Left hindlimb (tissue), 1 donor: ENCODE measurements around the gene POLR3H.

Experiments used
- DNase-seq: peaks from one replicate; pipeline ENCODE4 v3.0.0-alpha.2; 2018

The POLR3H gene

GRCh38 chr22:41513391-41513790, 30.9 kb downstream of the POLR3H start:
- DNase-seq, result no peak

DNA sequence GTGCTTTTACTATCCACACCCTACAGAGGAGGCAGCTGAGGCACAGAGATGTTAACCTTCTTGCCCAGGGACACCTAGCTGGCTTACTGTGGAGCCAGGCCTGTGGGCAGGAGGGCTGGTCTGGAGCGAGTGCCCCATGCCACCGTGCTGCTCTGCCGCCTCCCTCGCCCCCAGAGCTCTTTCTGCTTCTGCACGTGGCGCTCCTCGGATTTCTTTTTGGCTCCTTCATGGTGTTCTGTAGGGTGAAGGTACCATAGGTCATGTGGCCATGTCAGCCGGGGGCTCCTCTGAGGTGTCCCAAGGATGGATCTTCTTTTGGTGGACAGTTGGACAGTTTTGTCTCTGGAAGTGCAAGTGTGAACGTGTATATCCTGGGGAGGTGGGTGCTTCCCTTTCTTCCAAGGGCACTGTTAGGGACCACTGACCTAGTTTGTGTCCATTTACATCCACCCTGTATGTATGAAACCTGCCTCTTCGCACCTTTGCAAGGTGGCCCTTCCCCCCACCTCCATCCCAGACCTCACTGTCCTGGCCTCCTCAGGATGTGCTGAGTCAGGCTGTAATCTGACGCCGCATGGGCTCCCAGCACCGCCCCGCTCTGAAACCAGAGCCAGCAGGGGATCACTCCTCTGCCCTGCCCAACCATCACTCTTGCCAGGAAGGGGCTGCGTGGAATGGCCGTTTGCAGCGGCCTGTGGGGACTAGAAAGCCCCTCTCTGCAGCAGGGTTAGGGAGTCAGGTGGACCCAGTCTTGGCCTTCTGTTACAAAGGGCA, 31.7 kb downstream of the POLR3H start:
- no peak for DNase-seq

DNA sequence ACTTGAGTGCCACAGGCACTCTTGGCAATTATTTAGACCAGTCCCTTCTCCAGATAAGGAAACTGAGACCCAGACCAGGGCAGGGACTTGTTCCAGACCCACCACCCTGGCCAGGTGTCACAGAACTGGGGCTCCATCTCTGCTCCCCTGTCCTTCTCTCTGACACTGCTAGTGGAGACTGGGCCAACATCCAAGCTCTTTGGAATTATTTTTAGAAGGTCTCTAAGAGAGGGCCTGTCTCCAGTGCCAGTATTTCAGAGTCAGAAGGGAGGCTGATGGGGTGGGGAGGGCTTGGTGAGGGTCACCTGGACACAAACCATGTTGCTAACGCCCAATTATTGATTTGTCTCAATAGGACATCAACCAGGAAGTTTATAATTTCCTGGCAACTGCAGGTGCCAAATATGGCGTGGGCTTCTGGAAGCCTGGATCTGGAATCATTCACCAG, 32.7 kb downstream of the POLR3H start:
- DNase-seq, result no peak

DNA sequence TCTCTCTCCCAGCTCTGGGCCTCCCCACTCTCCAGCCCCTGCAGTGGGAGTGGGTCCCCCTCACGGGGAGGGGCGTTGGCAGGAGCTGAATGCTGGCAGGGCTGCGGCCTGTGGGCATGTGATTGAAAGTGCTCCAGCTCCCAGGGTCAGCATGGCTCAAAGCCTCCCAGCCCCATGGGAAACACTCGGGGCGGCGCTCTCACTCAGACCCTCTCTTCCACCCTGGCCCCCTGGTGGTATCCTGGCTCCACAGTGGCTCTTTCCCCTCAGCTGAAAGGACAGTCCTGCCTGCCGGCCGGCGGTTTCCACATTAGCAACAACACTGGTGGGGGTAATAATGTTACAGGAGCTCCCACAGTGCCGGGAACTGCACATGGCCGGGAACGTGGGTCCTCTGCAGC, 35.5 kb downstream of the POLR3H start:
- no peak for DNase-seq

DNA sequence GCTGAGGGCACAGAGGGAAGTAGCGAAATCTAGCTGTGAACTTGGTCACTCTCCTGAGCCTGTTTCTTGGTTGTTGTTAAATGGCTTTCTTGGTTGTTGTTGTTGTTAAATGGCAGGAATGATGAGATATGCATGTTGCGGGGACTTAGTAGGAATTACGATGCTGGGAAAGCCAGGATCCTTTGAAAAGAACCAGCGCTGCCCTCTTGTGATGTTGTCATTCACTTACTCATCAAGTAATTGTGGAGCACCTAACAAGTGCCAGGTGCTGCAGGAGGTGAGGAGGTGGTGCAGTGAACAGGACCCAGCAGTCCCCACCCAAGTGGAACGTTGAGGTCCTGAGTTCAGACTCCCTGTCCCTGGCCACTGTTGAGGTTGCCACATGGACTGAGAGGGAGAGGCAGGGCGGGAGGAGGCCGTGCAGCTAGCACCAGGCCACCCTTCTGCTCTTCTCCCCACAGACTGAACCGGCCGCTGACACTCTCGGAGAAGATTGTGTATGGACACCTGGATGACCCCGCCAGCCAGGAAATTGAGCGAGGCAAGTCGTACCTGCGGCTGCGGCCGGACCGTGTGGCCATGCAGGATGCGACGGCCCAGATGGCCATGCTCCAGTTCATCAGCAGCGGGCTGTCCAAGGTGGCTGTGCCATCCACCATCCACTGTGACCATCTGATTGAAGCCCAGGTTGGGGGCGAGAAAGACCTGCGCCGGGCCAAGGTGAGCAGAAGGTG, 36.8 kb downstream of the POLR3H start:
- DNase-seq, result no peak

GRCh38 chr22:41505511-41506220, 38.6 kb downstream of the POLR3H start:
- no peak for DNase-seq

DNA sequence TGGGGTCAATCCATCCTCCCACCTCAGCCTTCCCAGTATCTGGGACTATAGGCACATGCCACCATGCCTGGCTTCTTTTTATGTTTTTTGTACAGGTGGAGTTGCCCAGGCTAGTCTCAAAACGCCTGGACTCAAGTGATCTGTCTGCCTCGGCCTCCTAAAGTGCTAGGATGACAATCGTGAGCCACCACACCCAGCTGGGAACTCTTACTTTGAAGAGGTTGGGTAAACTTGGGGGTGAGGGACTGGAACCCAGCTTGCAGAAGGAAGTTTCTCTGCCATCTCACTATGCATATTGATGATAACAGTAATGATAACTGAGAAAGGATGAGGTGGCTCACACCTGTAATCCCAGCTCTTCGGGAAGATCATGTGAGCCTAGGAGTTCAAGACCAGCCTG, 39.5 kb downstream of the POLR3H start:
- no peak for DNase-seq

GRCh38 chr22:41504397-41504796, 39.9 kb downstream of the POLR3H start:
- DNase-seq, result no peak

GRCh38 chr22:41501209-41501608, 43.1 kb downstream of the POLR3H start:
- DNase-seq, result no peak

- DNase-seq, result no peak
These were observed 44.0 kb downstream of the POLR3H start for GRCh38 chr22:41500303-41500702.

DNA sequence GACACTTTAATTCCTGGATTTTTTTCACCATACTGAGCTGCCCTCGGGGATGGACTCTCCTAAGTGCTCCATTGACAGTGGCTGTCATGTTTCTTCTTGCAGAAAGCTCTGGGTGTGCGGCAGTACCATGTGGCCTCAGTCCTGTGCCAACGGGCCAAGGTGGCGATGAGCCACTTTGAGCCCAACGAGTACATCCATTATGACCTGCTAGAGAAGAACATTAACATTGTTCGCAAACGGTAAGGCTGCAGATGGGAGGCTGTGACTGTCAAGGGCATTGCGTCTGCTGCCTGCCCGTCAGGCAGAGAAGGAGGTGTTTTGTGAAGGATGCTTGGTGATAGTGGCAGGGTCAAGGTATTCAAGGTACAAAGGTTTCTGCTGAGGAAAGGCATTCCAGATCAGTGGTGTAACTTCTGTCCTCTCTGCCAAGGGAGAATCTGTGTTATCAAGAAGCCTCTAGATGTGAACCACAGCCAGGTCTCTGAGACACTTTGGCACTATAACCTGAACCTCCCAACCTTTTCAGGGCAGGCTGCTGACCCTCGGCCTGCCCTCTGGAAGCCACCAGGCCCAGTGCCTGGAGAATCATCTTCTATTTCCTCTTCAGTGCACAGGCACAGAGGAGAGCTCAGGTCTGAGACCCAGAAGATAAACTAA, 44.5 kb downstream of the POLR3H start:
- no peak for DNase-seq

DNA sequence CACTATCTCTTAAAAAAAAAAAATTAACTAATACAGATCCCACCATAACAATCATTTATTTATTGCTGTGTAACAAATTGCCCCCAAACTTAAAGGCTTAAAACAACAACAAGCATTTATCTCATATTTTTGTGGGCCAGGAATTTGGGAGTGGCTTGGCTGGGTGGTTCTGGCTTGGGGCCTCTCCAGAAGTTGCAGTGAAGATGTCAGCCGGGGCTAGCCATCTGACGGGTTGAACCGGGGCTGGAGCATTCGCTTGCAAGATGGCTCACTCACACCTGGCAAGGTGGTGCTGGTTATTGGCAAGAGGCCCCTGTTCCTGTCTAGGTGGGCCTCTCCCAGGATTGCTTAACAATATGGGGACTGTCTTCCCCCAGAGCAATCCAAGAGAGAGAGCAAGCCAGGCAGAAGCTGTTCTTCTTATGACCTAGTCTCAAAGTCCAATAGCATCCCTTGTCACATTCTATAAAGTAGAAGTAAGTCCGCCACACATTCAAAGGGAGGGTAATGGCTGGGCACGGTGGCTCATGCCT, 45.9 kb downstream of the POLR3H start:
- DNase-seq, result no peak

GRCh38 chr22:41491374-41492100, 52.7 kb downstream of the POLR3H start:
- DNase-seq, result no peak

DNA sequence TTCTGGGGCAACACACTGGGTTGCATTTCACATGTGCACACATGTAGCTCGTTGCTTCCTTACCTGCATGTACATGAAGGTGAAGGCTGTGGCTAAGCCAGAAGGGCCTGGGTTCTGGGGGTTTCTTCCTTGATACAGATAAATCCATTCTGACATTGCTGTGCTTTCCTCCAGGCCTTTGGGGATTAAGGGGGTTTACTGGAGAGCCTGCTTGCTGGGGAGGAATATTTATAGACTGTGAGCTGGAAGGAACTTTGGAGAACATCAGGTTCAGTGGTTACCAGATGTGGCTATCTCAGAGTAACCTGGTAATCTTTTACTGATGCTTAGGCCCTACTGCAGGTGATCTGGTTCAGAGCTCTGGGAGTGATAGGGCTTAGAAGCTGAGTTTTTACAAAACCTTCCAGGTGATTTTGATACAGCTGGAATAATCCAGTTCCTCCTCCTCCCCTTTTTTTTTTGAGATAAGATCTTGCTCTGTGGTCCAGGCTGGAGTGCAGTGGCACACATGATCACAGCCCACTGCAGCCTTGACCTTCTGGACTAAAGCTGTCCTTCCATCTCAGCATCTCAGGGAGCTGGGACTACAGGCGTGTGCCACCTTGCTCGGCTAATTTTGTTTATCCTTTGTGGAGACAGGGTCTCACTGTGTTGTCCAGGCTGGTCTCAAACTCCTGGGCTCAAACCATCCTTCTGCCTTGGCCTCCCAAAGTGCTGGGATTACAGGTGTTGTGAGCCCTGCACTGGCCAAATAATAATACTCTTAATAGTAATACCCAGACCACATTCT, 55.5 kb downstream of the POLR3H start:
- no peak for DNase-seq

GRCh38 chr22:41488076-41488475, 56.2 kb downstream of the POLR3H start:
- no peak for DNase-seq

DNA sequence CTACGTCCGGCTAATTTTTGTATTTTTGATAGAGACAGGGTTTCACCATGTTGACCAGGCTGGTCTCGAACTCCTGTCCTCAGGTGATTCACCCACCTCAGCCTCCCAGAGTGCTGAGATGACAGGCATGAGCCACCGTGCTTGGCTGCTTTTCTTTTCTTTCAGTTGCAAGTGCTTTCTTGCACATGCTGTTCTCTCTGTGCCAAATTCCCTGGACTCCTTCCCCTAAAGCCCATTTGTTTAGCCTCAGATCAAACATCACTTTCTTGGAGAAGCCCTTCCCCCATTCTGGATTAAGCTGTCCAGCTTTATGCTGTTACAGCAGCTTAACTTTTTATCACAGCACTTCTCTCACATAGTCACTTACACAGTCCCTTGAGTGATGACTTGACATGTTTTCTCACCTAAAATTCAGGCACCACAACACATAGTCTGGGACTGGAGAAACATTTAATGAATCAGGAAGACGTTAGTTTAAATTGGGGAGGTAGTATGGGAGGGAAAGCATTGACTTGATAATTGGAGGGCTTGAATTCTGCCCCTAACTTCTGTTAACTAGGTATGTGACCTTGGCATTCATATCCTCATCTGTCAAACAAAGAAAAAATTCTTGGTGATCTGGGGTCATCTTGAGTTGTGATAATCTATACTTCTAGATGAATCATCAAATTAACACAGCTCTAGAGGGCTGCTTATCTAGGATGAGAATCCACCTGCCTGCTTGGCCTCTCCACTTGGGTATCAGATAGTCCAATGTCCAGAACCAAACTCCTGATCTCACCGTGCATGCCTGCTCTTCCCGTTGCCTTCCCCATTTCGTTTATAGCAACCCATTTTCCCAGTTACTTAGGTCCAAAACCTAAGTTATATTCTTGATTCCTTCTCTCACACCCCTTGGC, 57.0 kb downstream of the POLR3H start:
- no peak for DNase-seq

DNA sequence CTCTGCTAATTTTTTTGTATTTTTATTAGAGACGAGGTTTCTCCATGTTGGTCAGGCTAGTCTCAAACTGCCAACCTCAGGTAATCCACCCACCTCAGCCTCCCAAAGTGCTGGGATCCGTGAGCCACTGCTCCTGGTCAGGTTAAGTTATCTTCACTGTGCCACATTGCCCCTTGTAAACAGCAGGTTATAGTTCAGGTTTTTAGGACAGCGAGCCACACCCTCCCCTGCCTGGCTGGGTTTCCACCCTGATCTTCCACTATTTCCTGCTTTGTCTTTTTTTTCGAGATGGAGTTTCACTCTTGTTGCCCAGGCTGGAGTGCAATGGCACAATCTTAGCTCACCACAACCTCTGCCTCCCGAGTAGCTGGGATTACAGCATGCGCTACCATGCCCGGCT, 59.2 kb downstream of the POLR3H start:
- DNase-seq, result no peak

GRCh38 chr22:41482319-41482935, 61.8 kb downstream of the POLR3H start:
- no peak for DNase-seq

- DNase-seq, result no peak
These were observed 62.3 kb downstream of the POLR3H start for GRCh38 chr22:41481925-41482318.
